Mesenchymal stem cell (in vitro differentiated cells and primary cell): ENCODE data around the gene GRM2.

ENCODE experiments used
- DNase-seq: peaks from one replicate; pipeline ENCODE4 v3.0.0-alpha.2; 2013
- H2AFZ ChIP-seq: one replicate; pipeline ENCODE4 v1.6.1; 2013; ENCODE audit warnings: low read depth, mild to moderate bottlenecking, control low read depth, inconsistent platforms, low read length, moderate library complexity
- H2AK5ac ChIP-seq: 2 replicates; pipeline ENCODE4 v1.6.1; 2013; ENCODE audit warnings: low read length, moderate library complexity, mild to moderate bottlenecking, inconsistent platforms; ENCODE audit not compliant: severe bottlenecking
- H2BK120ac ChIP-seq: one replicate; pipeline ENCODE4 v1.6.1; 2013; ENCODE audit warnings: low read depth, mild to moderate bottlenecking, inconsistent platforms, low read length, moderate library complexity
- H2BK12ac ChIP-seq, 2 experiments: one replicate each; pipeline ENCODE4 v1.6.1; 2013; ENCODE audit warnings: inconsistent platforms in 2 of 2, low read length in 2 of 2, mild to moderate bottlenecking in 2 of 2, moderate library complexity in 2 of 2, control low read depth in 1 of 2
- H2BK15ac ChIP-seq: one replicate; pipeline ENCODE4 v1.6.1; 2013; ENCODE audit warnings: mild to moderate bottlenecking, low read depth, inconsistent platforms; ENCODE audit not compliant: poor library complexity, severe bottlenecking
- H2BK5ac ChIP-seq: 2 replicates; pipeline ENCODE4 v1.6.1; 2013; ENCODE audit warnings: low read depth, mild to moderate bottlenecking, low read length, control low read depth, inconsistent platforms; ENCODE audit not compliant: poor library complexity, severe bottlenecking
- H3K14ac ChIP-seq, 2 experiments: one replicate each; pipeline ENCODE4 v1.6.1; 2013; ENCODE audit warnings: inconsistent platforms in 2 of 2, low read length in 2 of 2, control low read depth in 1 of 2, mild to moderate bottlenecking in 1 of 2, moderate library complexity in 1 of 2
- H3K18ac ChIP-seq, 2 experiments: one replicate each; pipeline ENCODE4 v1.6.1; 2013; ENCODE audit warnings: inconsistent platforms in 2 of 2, low read length in 2 of 2, control low read depth in 1 of 2, low read depth in 1 of 2, mild to moderate bottlenecking in 1 of 2
- H3K23ac ChIP-seq, 2 experiments: one replicate each; pipeline ENCODE4 v1.6.1; 2013; ENCODE audit warnings: inconsistent platforms in 2 of 2, low read length in 2 of 2, mild to moderate bottlenecking in 2 of 2, moderate library complexity in 2 of 2, control low read depth in 1 of 2
- H3K27ac ChIP-seq: 2 replicates; pipeline ENCODE4 v1.5.1; 2013; ENCODE audit warnings: mild to moderate bottlenecking, moderate library complexity, low read length, control low read depth, inconsistent platforms; ENCODE audit not compliant: poor library complexity, severe bottlenecking
- H3K27me3 ChIP-seq, 2 experiments: 2 replicates each; pipeline versions ENCODE4 v1.6.1 to v1.7.0; 2013; ENCODE audit warnings: low read length in 2 of 2, mild to moderate bottlenecking in 2 of 2, moderate library complexity in 2 of 2, control low read depth in 1 of 2, inconsistent platforms in 1 of 2; ENCODE audit not compliant: control insufficient read depth in 1 of 2, insufficient read depth in 1 of 2
- H3K36me3 ChIP-seq, 2 experiments: 2 replicates each; pipeline versions ENCODE4 v1.6.1 to v1.7.0; 2013; ENCODE audit warnings: low read length in 2 of 2, control low read depth in 1 of 2, inconsistent platforms in 1 of 2, low read depth in 1 of 2, mild to moderate bottlenecking in 1 of 2; ENCODE audit not compliant: insufficient read depth in 2 of 2, control insufficient read depth in 1 of 2
- H3K4ac ChIP-seq, 2 experiments: one replicate each; pipeline ENCODE4 v1.6.1; 2013; ENCODE audit warnings: inconsistent platforms in 2 of 2, low read length in 2 of 2, mild to moderate bottlenecking in 2 of 2, moderate library complexity in 2 of 2, control low read depth in 1 of 2, low read depth in 1 of 2
- H3K4me1 ChIP-seq: 2 replicates; pipeline ENCODE4 v1.6.1; 2013; ENCODE audit warnings: low read depth, low read length, control low read depth; ENCODE audit not compliant: control insufficient read depth, insufficient read depth
- H3K4me2 ChIP-seq: 2 replicates; pipeline ENCODE4 v1.6.1; 2013; ENCODE audit warnings: low read length, mild to moderate bottlenecking, inconsistent platforms; ENCODE audit not compliant: poor library complexity, severe bottlenecking
- H3K4me3 ChIP-seq, 2 experiments: 2 replicates each; pipeline versions ENCODE4 v1.5.1 to v1.7.0; 2013; ENCODE audit warnings: low read length in 2 of 2, mild to moderate bottlenecking in 2 of 2, control low read depth in 1 of 2, low read depth in 1 of 2; ENCODE audit not compliant: insufficient read depth in 1 of 2
- H3K79me1 ChIP-seq: replicated peaks from 2 replicates; pipeline ENCODE4 v1.6.1; 2013; ENCODE audit warnings: mild to moderate bottlenecking, control low read depth, low read length, inconsistent platforms; ENCODE audit not compliant: poor library complexity, severe bottlenecking
- H3K9ac ChIP-seq: 2 replicates; pipeline ENCODE4 v1.7.0; 2013; ENCODE audit warnings: mild to moderate bottlenecking, low read length, moderate library complexity
- H3K9me3 ChIP-seq: 2 replicates; pipeline ENCODE4 v1.7.0; 2013; ENCODE audit warnings: mild to moderate bottlenecking, low read length; ENCODE audit not compliant: control insufficient read depth
- H4K8ac ChIP-seq: one replicate; pipeline ENCODE4 v1.6.1; 2013; ENCODE audit warnings: inconsistent platforms, mild to moderate bottlenecking, low read length, moderate library complexity
- H4K91ac ChIP-seq: one replicate; pipeline ENCODE4 v1.6.1; 2013; ENCODE audit warnings: mild to moderate bottlenecking, low read length, inconsistent platforms
- WGBS: methylation state at CpG from one replicate; pipeline ENCODE4 v1.1.7; 2013; ENCODE audit warnings: mixed read lengths; 5-methylcytosine and 5-hydroxymethylcytosine counted together

The GRM2 gene

DNA sequence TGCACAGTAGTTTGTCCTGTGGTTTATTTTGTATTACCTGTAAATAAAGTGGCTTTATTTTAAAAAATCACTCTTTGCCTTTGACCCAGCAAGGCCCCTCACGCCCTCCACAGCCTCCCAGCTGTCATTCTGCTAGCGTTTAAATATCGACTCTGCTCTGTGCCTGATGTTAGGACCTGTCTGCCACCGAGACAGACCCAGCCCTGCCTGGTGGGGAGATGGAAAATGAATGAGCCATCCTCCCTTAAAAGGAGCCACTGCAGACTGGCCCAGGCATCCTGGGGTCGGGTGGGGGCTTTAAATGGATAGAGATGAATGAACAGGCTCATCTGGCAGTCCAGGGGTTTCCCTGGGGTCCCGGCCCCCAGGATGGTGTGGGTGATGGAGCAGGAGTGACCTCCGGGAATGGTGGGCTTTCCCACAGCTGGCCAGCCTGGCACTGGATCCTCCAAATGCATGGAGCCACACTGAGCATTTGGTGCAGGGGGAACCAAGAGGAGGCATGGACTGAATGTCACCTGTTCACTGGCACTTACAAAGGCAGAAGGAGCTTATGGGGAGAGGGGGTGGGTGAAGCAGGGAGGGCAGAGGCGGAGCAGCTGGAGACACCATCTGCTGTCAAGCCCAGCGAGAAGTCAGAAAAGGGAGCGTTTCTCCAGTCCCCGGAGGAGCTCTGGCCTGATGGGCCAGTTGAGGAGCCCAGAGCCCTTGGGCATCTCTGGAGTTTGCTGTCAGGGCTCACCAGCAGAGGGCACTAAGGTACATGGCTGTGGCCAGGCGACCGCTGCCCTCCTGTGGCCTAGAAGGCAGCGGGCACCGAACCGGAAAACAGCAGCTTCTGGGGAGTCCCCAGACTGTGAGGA is 11.9 kb downstream of the GRM2 start:
- no peaks in the 10 kb centered on the region for H3K36me3 ChIP-seq
- DNase-seq = peak; percentile 23
- no peak overlapping the region for H3K14ac ChIP-seq
- H3K4me2 ChIP-seq = no peak overlapping the region
- no peaks in the 10 kb centered on the region for H3K9me3 ChIP-seq
- H3K23ac ChIP-seq = no peak overlapping the region
- H4K91ac ChIP-seq = no peak overlapping the region
- H2BK120ac ChIP-seq = no peak overlapping the region
- no peak overlapping the region for H2BK12ac ChIP-seq
- peaks cover 3% of the 10 kb centered on the region for H3K4me1 ChIP-seq
- no peak overlapping the region for H2BK15ac ChIP-seq
- no peak overlapping the region for H3K18ac ChIP-seq
- H3K4me3 ChIP-seq = no peak overlapping the region
- WGBS = 44% methylated on average over 16 of the region's 16 CpGs
- no peak overlapping the region for H2AK5ac ChIP-seq
- H3K27ac ChIP-seq = no peak overlapping the region
- H3K9ac ChIP-seq = no peak overlapping the region
- no peak overlapping the region for H3K4ac ChIP-seq
- no peak overlapping the region for H4K8ac ChIP-seq
- H3K27me3 ChIP-seq = peaks cover 0 to 36% of the 10 kb centered on the region in 2 experiments
- H2BK5ac ChIP-seq = no peak overlapping the region
- H3K79me1 ChIP-seq = no peaks in the 10 kb centered on the region
- H2AFZ ChIP-seq = no peak overlapping the region

DNA sequence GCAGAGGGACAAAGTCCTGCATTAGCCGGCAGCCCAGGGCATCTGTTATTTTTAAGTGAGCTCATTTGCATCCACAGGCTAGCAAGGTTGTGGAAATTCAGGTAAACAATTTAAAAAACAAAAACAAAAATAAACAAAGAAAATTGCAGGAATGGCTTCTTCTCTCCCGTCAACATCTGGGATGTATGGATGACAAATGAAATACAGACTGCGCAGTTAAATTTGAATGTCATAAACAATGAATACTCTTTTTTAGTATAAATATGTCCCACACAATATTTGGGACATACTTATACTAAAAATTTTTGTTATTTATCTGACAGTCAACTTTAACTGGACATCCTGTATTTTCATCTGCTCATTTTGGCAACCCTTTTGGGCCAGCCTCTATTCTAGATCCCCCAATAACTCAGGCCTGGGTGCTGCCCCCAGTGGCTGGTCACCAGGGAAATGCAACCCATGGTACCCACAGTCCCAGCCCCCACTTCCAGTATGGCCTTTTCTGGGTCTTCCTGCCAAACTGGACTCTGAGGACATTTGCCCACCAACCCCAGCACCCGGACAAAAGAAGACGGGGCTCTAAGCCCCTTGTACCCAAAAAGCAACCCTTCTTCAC is 12.7 kb downstream of the GRM2 start:
- no peak overlapping the region for H3K4ac ChIP-seq
- no peak overlapping the region for H4K91ac ChIP-seq
- WGBS = 72% methylated on average over 3 of the region's 5 CpGs

DNA sequence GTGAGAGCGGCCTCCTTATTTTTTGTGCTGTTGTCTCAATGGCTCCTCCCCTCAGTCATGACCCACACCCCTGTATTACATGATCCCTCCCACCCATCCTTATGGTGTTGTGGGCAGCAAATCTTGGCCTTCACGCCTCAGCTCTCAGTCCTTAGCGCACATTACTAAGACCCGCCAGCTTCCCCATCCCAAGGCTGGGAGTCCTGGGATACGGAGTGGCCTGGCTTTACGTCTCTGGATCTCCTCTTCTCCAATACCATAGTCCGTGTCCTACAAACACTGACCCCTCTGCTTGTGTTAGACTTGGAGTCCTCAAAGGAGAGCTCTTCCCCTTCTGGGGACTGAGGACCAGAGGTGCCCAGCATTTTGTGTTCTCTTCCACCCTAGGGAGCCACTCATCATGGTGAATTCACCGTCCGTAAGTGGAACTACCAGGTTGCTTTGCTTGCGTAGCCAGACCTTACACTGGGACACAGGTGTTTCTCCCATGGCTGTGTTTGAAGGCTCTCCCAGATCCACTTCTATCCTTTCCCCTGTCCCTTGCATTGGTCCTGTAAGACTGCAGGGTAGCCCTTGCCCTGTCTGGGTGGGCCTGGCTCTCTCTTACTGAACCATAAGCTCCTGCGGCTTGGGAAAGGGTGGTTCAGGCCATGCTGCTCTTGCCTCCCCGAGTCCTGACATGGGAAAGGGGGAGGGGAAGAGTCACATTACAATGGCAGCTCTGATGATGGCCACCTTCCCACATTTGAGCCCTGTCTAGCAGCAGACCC is 13.6 kb downstream of the GRM2 start:
- no peaks in the 10 kb centered on the region for H3K79me1 ChIP-seq

More for the DNA sequence above, 12.7 kb downstream of the GRM2 start:
- no peak overlapping the region for H2BK15ac ChIP-seq
- H2BK5ac ChIP-seq = no peak overlapping the region
- no peak overlapping the region for H2BK12ac ChIP-seq
- H3K9me3 ChIP-seq = no peaks in the 10 kb centered on the region
- H3K18ac ChIP-seq = no peak overlapping the region
- H3K27me3 ChIP-seq = peaks cover 0 to 36% of the 10 kb centered on the region in 2 experiments
- H3K27ac ChIP-seq = no peak overlapping the region
- H4K8ac ChIP-seq = no peak overlapping the region
- DNase-seq = no peak
- H2AK5ac ChIP-seq = no peak overlapping the region
- no peaks in the 10 kb centered on the region for H3K79me1 ChIP-seq
- no peak overlapping the region for H2BK120ac ChIP-seq
- no peak overlapping the region for H3K14ac ChIP-seq
- no peak overlapping the region for H3K23ac ChIP-seq
- H3K9ac ChIP-seq = no peak overlapping the region
- no peak overlapping the region for H2AFZ ChIP-seq
- no peaks in the 10 kb centered on the region for H3K36me3 ChIP-seq
- no peak overlapping the region for H3K4me3 ChIP-seq
- H3K4me1 ChIP-seq = peaks cover 3% of the 10 kb centered on the region
- no peak overlapping the region for H3K4me2 ChIP-seq

More for the DNA sequence above, 13.6 kb downstream of the GRM2 start:
- no peak overlapping the region for H2BK5ac ChIP-seq
- H4K8ac ChIP-seq = no peak overlapping the region
- no peaks in the 10 kb centered on the region for H3K36me3 ChIP-seq
- H3K27me3 ChIP-seq = peaks cover 0 to 38% of the 10 kb centered on the region in 2 experiments
- no peak overlapping the region for H3K4me2 ChIP-seq
- no peak for DNase-seq
- no peak overlapping the region for H4K91ac ChIP-seq
- no peak overlapping the region for H2BK15ac ChIP-seq
- no peak overlapping the region for H3K14ac ChIP-seq
- H3K18ac ChIP-seq = no peak overlapping the region
- H3K4me3 ChIP-seq = no peak overlapping the region
- WGBS = 92% methylated on average over 12 of the region's 12 CpGs
- H2AK5ac ChIP-seq = no peak overlapping the region
- H2BK12ac ChIP-seq = no peak overlapping the region
- no peak overlapping the region for H2BK120ac ChIP-seq
- peaks cover 3% of the 10 kb centered on the region for H3K4me1 ChIP-seq
- no peak overlapping the region for H3K23ac ChIP-seq
- H3K9ac ChIP-seq = no peak overlapping the region
- no peak overlapping the region for H2AFZ ChIP-seq
- H3K4ac ChIP-seq = no peak overlapping the region
- no peak overlapping the region for H3K27ac ChIP-seq
- no peaks in the 10 kb centered on the region for H3K9me3 ChIP-seq
